CD14-positive monocyte (primary cell): ENCODE measurements around the gene TIGD3. TPM values are rescaled to one million over a fixed set of nuclear protein-coding genes. Genes with fewer than 3 reads are reported as not detected.

Experiments used
- DNase-seq, 3 donors: peaks; one replicate each; pipeline ENCODE4 v3.0.0-alpha.2; 2011 to 2022
- H2AFZ ChIP-seq: 2 replicates; pipeline ENCODE4 v1.6.0; 2012; ENCODE audit warnings: mild to moderate bottlenecking, low read depth, low read length, inconsistent platforms; ENCODE audit not compliant: insufficient read depth, poor library complexity, severe bottlenecking
- H3K27ac ChIP-seq, 2 donors: 1 replicate in 1 of 2; 2 replicates in 1 of 2; pipeline ENCODE4 v1.5.1; 2012 to 2013; ENCODE audit warnings: low read length in 2 of 2, control low read depth in 1 of 2, inconsistent platforms in 1 of 2, low read depth in 1 of 2, mild to moderate bottlenecking in 1 of 2
- H3K27me3 ChIP-seq, 2 donors: one replicate each; pipeline versions ENCODE4 v1.6.0 to v1.6.1; 2011 to 2013; ENCODE audit warnings: low read length in 2 of 2; ENCODE audit not compliant: control insufficient read depth in 2 of 2, insufficient read depth in 2 of 2
- H3K36me3 ChIP-seq, 2 donors: replicated peaks in 1 of 2; 1 replicate in 1 of 2; 2 replicates in 1 of 2; pipeline versions ENCODE4 v1.5.1 to v1.6.1; 2012 to 2013; ENCODE audit warnings: low read length in 2 of 2, control low read depth in 1 of 2, inconsistent platforms in 1 of 2, mild to moderate bottlenecking in 1 of 2; ENCODE audit not compliant: insufficient read depth in 2 of 2, control insufficient read depth in 1 of 2
- H3K4me1 ChIP-seq, 2 donors: 1 replicate in 1 of 2; 2 replicates in 1 of 2; pipeline versions ENCODE4 v1.5.1 to v1.6.1; 2012 to 2013; ENCODE audit warnings: low read length in 2 of 2, control low read depth in 1 of 2, inconsistent platforms in 1 of 2, mild to moderate bottlenecking in 1 of 2, moderate library complexity in 1 of 2; ENCODE audit not compliant: insufficient read depth in 2 of 2, control insufficient read depth in 1 of 2
- H3K4me2 ChIP-seq: replicated peaks from 2 replicates; pipeline ENCODE3; 2012; ENCODE audit warnings: low read length, moderate library complexity, mild to moderate bottlenecking; ENCODE audit not compliant: poor library complexity, severe bottlenecking; ENCODE audit errors: extremely low read depth
- H3K4me3 ChIP-seq, 3 experiments: fragments of 200-600 bp in 1 of 3; sonication (generic) in 1 of 3; replicated peaks in 1 of 3; 1 replicate in 2 of 3; 2 replicates in 1 of 3; pipeline ENCODE4 v1.5.1; 2011 to 2013; ENCODE audit warnings: low read length in 3 of 3, mild to moderate bottlenecking in 3 of 3, control low read depth in 2 of 3, low read depth in 2 of 3, inconsistent platforms in 1 of 3, moderate library complexity in 1 of 3
- H3K79me2 ChIP-seq: 2 replicates; pipeline ENCODE4 v1.6.0; 2012; ENCODE audit warnings: mild to moderate bottlenecking, control low read depth, inconsistent platforms, low read length, moderate library complexity; ENCODE audit not compliant: insufficient read depth
- H3K9ac ChIP-seq: 2 replicates; pipeline ENCODE4 v1.6.0; 2017; ENCODE audit warnings: low read length, mild to moderate bottlenecking; ENCODE audit not compliant: insufficient read depth, poor library complexity, severe bottlenecking
- H3K9me3 ChIP-seq, 2 donors: replicated peaks in 1 of 2; 1 replicate in 1 of 2; 2 replicates in 1 of 2; pipeline versions ENCODE4 v1.5.1 to v1.6.1; 2012 to 2013; ENCODE audit warnings: low read length in 2 of 2, control low read depth in 1 of 2; ENCODE audit not compliant: control insufficient read depth in 1 of 2, insufficient read depth in 1 of 2
- H4K20me1 ChIP-seq: 2 replicates; pipeline ENCODE4 v1.6.0; 2012; ENCODE audit warnings: mild to moderate bottlenecking, low read length, control low read depth, moderate library complexity; ENCODE audit not compliant: insufficient read depth
- H3K27ac Mint-ChIP-seq, 7 donors: one replicate each; pipeline ENCODE4 v1.8.0; 2020; ENCODE audit warnings: mild to moderate bottlenecking in 7 of 7, mixed read lengths in 7 of 7, moderate library complexity in 6 of 7, inconsistent platforms in 2 of 7
- H3K27me3 Mint-ChIP-seq, 3 donors: one replicate each; pipeline ENCODE4 v1.8.0; 2021 to 2022; ENCODE audit warnings: low read depth in 3 of 3, mild to moderate bottlenecking in 3 of 3, mixed read lengths in 3 of 3, moderate library complexity in 3 of 3, inconsistent platforms in 1 of 3
- H3K36me3 Mint-ChIP-seq, 2 donors: one replicate each; pipeline ENCODE4 v1.8.0; 2020; ENCODE audit warnings: mixed read lengths in 2 of 2, inconsistent platforms in 1 of 2, mild to moderate bottlenecking in 1 of 2
- H3K4me1 Mint-ChIP-seq: one replicate; pipeline ENCODE4 v1.8.0; 2020; ENCODE audit warnings: mild to moderate bottlenecking, mixed read lengths
- H3K4me3 Mint-ChIP-seq, 2 donors: one replicate each; pipeline ENCODE4 v1.8.0; 2020; ENCODE audit warnings: mild to moderate bottlenecking in 2 of 2, mixed read lengths in 2 of 2, moderate library complexity in 1 of 2
- H3K9me3 Mint-ChIP-seq, 7 donors: one replicate each; pipeline ENCODE4 v1.8.0; 2020 to 2022; ENCODE audit warnings: mixed read lengths in 7 of 7, mild to moderate bottlenecking in 6 of 7, moderate library complexity in 6 of 7, inconsistent platforms in 2 of 7
- WGBS: methylation state at CpG from one replicate; pipeline ENCODE4 v1.1.5; 2013; ENCODE audit warnings: missing lambda C conversion rate; ENCODE audit not compliant: insufficient coverage; 5-methylcytosine and 5-hydroxymethylcytosine counted together
- intact Hi-C, 2 donors: fragments of 100-400 bp; cut with micrococcal nuclease; formaldehyde crosslinking; loops; one replicate each; pipeline versions ENCODE4 v1.15.0 to v1.15.1; 2023
- polyA plus RNA-seq, 3 donors: library from polyadenylated mRNA; depleted of rRNA in 1 of 3; unstranded in 2 of 3; stranded (reverse) in 1 of 3; fragments of 300-500 nt in 2 of 3; fragments of >200 nt in 1 of 3; fragmentation: Illumina TruSeq in 2 of 3; gene quantifications; 1 replicate in 2 of 3; 2 replicates in 1 of 3; pipeline ENCODE4 v1.2.3, GENCODE V29; 2012 to 2021
- TF ChIP-seq, protein P1 (sequence below): fragments of 200-600 bp; IDR thresholded peaks from one replicate; pipeline ENCODE4 v1.8.0; 2022; ENCODE audit warnings: antibody characterized with exemption, mild to moderate bottlenecking

The TIGD3 gene
- polyA plus RNA-seq, 3 donors, result 1.7 to 3.7 (median 2.8) TPM

DNA sequence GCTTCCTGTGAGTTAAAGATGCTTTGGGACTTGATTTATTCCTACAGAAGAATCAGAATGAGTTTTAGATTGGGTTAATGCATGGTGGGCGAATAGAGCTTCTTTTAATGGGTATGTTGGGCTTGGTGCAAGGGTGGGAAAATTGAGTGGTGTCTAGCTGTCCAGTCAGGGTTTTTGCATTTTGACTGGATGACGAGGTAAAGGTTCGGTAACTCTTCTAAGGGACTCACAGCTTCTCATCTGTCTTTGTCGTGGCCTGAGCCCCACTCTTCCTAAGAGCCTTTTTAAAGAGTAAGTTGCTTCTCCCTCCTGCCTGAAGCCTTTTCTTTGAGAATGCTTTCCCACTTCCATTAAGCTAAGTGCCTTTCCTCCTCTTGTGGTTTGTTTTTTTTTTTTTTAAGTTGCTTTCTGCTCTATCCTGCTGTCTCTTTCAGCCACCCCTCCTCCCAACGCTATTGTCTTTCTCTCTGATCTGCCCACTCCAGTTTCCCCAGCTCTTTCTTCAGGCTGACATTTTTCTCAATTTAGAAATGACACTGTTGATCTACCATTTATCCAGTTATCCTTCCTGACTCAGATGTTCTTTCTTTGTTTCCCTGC, 19.8 kb upstream of the TIGD3 start:
- no peaks in the 10 kb centered on the region for H3K9me3 ChIP-seq
- H3K27ac Mint-ChIP-seq, result peak overlapping the region in 4 of 7 donors; percentile 51 to 87 (median 70)
- peaks cover 11 to 24% of the 10 kb centered on the region in 2 donors for H3K36me3 Mint-ChIP-seq
- peak overlapping the region; percentile 79 for H3K9ac ChIP-seq
- H4K20me1 ChIP-seq, result peaks cover 51% of the 10 kb centered on the region
- intact Hi-C loops, result loop anchor here in 1 of 2 donors (5.0 kb wide), 1 partner anchor 57 kb away; no protein-coding TSS in a partner anchor
- no peak for DNase-seq
- TF ChIP-seq, protein P1, sequence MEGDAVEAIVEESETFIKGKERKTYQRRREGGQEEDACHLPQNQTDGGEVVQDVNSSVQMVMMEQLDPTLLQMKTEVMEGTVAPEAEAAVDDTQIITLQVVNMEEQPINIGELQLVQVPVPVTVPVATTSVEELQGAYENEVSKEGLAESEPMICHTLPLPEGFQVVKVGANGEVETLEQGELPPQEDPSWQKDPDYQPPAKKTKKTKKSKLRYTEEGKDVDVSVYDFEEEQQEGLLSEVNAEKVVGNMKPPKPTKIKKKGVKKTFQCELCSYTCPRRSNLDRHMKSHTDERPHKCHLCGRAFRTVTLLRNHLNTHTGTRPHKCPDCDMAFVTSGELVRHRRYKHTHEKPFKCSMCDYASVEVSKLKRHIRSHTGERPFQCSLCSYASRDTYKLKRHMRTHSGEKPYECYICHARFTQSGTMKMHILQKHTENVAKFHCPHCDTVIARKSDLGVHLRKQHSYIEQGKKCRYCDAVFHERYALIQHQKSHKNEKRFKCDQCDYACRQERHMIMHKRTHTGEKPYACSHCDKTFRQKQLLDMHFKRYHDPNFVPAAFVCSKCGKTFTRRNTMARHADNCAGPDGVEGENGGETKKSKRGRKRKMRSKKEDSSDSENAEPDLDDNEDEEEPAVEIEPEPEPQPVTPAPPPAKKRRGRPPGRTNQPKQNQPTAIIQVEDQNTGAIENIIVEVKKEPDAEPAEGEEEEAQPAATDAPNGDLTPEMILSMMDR, result no peak
- H3K9me3 Mint-ChIP-seq, result no peaks in the 10 kb centered on the region
- H3K4me1 ChIP-seq, result peaks cover 14 to 24% of the 10 kb centered on the region in 2 donors
- H3K36me3 ChIP-seq, result peaks cover 4 to 19% of the 10 kb centered on the region in 2 donors
- no peak overlapping the region for H2AFZ ChIP-seq
- H3K27me3 ChIP-seq, result no peaks in the 10 kb centered on the region
- H3K4me3 ChIP-seq, result peak overlapping the region; percentile 69 to 87 (median 78)
- 47% methylated on average over 5 of the region's 5 CpGs for WGBS
- H3K4me2 ChIP-seq, result peak overlapping the region; percentile 89
- H3K27ac ChIP-seq, result peak overlapping the region in 1 of 2 donors; percentile 75
- H3K4me3 Mint-ChIP-seq, result peak overlapping the region; percentile 93
- H3K79me2 ChIP-seq, result peaks cover 60% of the 10 kb centered on the region
- peaks cover 31% of the 10 kb centered on the region for H3K4me1 Mint-ChIP-seq
- peaks cover 2 to 7% (median 4%) of the 10 kb centered on the region in 3 donors for H3K27me3 Mint-ChIP-seq

DNA sequence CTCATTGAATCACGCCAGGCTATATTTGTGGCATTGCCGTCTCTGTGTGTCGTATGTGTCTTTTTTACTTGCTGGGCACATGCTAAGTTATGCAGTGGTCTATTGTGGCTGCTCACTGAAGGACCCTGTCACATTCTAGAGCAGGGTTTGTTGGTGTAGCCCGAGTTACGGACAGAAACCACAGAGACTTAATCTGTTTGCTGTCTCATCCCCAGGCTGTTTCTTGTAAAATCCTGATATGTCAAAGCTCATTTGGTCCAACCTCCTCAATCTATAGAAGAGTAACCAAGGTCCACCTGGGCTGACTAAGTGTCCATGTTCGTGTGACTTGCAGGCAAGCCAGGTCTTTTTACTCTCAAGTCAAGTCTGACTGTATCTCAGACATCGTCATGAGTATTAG, 15.9 kb upstream of the TIGD3 start:
- Histone ChIP-seq H3K9me3 (no peaks in the 10 kb centered on the region), H4K20me1 (peaks cover 68% of the 10 kb centered on the region), H3K9ac (no peak overlapping the region), H3K79me2 (peaks cover 74% of the 10 kb centered on the region), H3K27me3 (no peaks in the 10 kb centered on the region), H2AFZ (no peak overlapping the region), H3K4me2 (no peak overlapping the region), H3K27ac (no peak overlapping the region), H3K4me3 (no peak overlapping the region), H3K4me1 (peaks cover 11 to 17% of the 10 kb centered on the region in 2 donors), H3K36me3 (peaks cover 41 to 58% of the 10 kb centered on the region in 2 donors)
- H3K4me1 Mint-ChIP-seq, result peaks cover 24% of the 10 kb centered on the region
- H3K4me3 Mint-ChIP-seq, result no peak overlapping the region
- 96% methylated on average over 4 of the region's 7 CpGs for WGBS
- intact Hi-C loops, result no loop called here
- H3K36me3 Mint-ChIP-seq, result peaks cover 45 to 63% of the 10 kb centered on the region in 2 donors
- peaks cover 0 to 1% (median 0%) of the 10 kb centered on the region in 7 donors for H3K9me3 Mint-ChIP-seq
- H3K27me3 Mint-ChIP-seq, result no peaks in the 10 kb centered on the region
- DNase-seq, result no peak
- H3K27ac Mint-ChIP-seq, result peak overlapping the region in 1 of 7 donors; percentile 25
- TF ChIP-seq, protein P1, result no peak
